Stimulated activated naive CD8-positive, alpha-beta T cell treated with anti-CD3 and anti-CD28 coated beads, Interleukin-15, Interleukin-2, amounts not matched to agents 100 ng/mL and 50 ng/mL, for 24 hours (primary cell): ENCODE measurements around the gene PCDHGA5.
"Not testable (repeated sequence)": the region's sequence is repeated elsewhere in the genome, so short reads cannot be mapped to it uniquely, and the experiment has no call there.

Experiments used
- H3K27ac Mint-ChIP-seq: one replicate; pipeline ENCODE4 v1.8.0; 2021; ENCODE audit warnings: mild to moderate bottlenecking, mixed read lengths
- H3K27me3 Mint-ChIP-seq: one replicate; pipeline ENCODE4 v1.8.0; 2021; ENCODE audit warnings: mixed read lengths
- H3K36me3 Mint-ChIP-seq: one replicate; pipeline ENCODE4 v1.8.0; 2021; ENCODE audit warnings: low read depth, mixed read lengths
- H3K4me1 Mint-ChIP-seq: one replicate; pipeline ENCODE4 v1.8.0; 2021; ENCODE audit warnings: low read depth, mixed read lengths
- H3K4me3 Mint-ChIP-seq: one replicate; pipeline ENCODE4 v1.8.0; 2021; ENCODE audit warnings: mild to moderate bottlenecking, mixed read lengths
- H3K9me3 Mint-ChIP-seq: one replicate; pipeline ENCODE4 v1.8.0; 2021; ENCODE audit warnings: mixed read lengths

Gene PCDHGA5

DNA sequence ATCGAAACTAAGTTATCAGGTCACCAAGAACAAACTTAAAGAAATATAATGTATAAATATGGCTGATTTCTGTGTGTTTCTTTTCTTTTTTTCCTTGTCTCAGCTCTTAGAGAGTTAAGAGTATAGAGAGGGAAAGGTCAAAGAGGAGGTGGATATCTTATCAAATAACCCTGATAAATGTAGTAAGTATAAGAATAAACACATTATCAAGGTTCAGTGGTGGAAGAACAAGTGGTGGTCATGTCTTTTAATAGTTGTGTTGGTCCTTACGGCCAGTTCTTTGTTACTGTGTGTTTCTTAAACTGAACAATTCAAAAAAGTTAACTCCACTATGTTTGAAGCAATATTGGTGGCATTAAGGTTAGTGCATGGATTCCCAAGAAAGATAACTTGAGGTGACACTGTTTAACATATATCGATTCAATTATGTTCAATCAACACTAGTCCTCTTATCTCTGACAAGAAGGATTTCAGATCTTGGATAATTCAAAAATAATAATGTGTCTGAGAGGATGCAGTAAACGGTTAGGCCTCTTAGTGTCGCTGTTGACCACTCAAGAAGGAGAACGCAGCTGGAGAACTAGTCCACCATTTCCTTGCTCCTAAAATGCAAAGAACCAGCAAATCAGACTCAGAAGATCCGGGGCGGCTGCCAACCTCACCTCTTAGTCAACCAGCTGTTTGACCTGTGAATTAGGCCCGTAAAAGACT lies 20.6 kb upstream of the PCDHGA5 start, which contains the start of gene PCDHGA3:
Gene PCDHGA3, plus strand, starts transcription at position 588 of the 711 bp plus-strand sequence. CDS start 205 bp downstream, outside the sequence.
- H3K9me3 Mint-ChIP-seq, result peaks cover 34% of the 10 kb centered on the region
- no peaks in the 10 kb centered on the region for H3K4me1 Mint-ChIP-seq
- H3K27me3 Mint-ChIP-seq, result peaks cover 81% of the 10 kb centered on the region
- H3K27ac Mint-ChIP-seq, result no peak within 1 kb of the TSS
- peaks cover 26% of the 10 kb centered on the region for H3K36me3 Mint-ChIP-seq
- peak within 1 kb of the TSS; percentile 39 for H3K4me3 Mint-ChIP-seq

DNA sequence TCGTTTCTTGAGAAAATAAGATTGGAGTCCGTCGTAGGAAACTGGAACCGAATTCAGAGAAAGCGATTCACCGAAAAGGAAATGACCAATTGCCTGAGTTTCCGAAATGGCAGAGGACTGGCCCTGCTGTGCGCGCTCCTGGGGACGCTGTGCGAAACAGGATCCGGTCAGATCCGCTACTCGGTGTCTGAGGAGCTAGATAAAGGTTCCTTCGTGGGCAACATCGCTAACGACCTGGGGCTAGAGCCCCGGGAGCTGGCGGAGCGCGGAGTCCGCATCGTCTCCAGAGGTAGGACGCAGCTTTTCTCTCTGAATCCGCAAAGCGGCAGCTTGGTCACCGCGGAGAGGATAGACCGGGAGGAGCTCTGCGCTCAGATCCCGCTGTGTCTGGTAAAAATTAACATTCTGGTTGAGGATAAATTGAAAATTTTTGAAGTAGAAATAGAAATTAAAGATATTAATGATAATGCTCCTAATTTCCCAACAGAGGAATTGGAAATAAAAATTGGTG lies 20.0 kb upstream of the PCDHGA5 start:
- Mint-ChIP-seq H3K9me3 (peaks cover 38% of the 10 kb centered on the region), H3K4me1 (no peaks in the 10 kb centered on the region), H3K4me3 (peak overlapping the region; percentile 39), H3K27me3 (peaks cover 81% of the 10 kb centered on the region), H3K36me3 (peaks cover 22% of the 10 kb centered on the region), H3K27ac (no peak overlapping the region)

DNA sequence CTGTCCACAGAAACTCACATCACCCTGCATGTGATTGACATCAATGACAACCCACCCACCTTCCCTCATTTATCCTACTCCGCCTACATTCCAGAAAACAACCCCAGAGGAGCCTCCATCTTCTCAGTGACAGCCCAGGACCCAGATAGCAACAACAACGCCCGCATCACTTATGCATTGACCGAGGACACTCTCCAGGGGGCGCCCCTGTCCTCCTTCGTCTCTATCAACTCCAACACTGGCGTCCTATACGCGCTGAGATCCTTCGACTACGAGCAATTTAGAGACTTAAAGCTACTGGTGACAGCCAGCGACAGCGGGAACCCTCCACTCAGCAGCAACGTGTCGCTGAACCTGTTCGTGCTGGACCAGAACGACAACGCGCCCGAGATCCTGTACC lies 18.6 kb upstream of the PCDHGA5 start:
- H3K36me3 Mint-ChIP-seq, result peaks cover 20% of the 10 kb centered on the region
- peaks cover 35% of the 10 kb centered on the region for H3K9me3 Mint-ChIP-seq
- no peaks in the 10 kb centered on the region for H3K4me1 Mint-ChIP-seq
- H3K27ac Mint-ChIP-seq, result no peak overlapping the region
- peaks cover 81% of the 10 kb centered on the region for H3K27me3 Mint-ChIP-seq
- no peak overlapping the region for H3K4me3 Mint-ChIP-seq

DNA sequence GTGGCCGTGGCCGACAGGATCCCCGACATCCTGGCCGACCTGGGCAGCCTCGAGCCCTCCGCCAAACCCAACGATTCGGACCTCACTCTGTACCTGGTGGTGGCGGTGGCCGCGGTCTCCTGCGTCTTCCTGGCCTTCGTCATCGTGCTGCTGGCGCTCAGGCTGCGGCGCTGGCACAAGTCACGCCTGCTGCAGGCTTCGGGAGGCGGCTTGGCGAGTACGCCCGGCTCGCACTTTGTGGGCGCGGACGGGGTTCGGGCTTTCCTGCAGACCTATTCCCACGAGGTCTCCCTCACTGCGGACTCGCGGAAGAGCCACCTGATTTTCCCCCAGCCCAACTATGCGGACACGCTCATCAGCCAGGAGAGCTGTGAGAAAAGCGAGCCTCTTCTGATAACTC lies 17.9 kb upstream of the PCDHGA5 start:
- peaks cover 84% of the 10 kb centered on the region for H3K27me3 Mint-ChIP-seq
- H3K4me3 Mint-ChIP-seq, H3K4me1 Mint-ChIP-seq, H3K27ac Mint-ChIP-seq: not testable (repeated sequence)
- H3K36me3 Mint-ChIP-seq, result peaks cover 21% of the 10 kb centered on the region
- peaks cover 38% of the 10 kb centered on the region for H3K9me3 Mint-ChIP-seq

DNA sequence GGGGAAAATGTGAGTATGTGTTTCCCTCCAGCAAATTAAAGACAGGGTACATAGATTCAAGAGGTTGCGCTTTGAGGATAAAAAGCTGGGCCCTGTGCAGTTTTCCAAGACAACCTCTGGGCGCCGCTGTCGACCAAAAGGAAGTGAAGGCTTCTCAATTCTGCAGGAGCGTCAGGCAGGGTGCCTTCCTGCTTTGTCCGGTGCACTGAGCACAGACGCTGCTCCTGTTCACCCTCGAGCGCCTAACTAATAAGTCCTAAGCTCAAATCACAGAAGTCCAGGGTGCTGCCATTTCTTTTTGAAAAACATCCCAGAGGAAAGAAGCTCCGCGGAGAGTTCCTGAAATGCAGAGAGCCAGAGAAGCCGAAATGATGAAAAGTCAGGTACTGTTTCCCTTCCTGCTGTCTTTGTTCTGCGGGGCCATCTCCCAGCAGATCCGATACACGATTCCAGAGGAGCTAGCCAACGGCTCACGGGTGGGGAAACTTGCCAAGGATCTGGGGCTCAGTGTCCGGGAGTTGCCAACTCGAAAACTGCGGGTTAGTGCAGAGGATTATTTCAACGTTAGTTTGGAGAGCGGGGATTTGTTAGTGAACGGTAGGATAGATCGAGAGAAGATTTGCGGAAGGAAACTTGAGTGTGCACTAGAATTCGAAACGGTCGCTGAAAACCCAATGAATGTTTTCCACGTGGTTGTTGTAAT lies 13.9 kb upstream of the PCDHGA5 start, which contains the start of gene PCDHGB1:
Gene PCDHGB1, plus strand, starts transcription at position 183 of the 703 bp plus-strand sequence. Its CDS starts 162 bp downstream, at position 345.
- peaks cover 77% of the 10 kb centered on the region for H3K27me3 Mint-ChIP-seq
- H3K9me3 Mint-ChIP-seq, result peaks cover 29% of the 10 kb centered on the region
- H3K27ac Mint-ChIP-seq, result no peak within 1 kb of the TSS
- peaks cover 23% of the 10 kb centered on the region for H3K36me3 Mint-ChIP-seq
- H3K4me1 Mint-ChIP-seq, result no peaks in the 10 kb centered on the region
- no peak within 1 kb of the TSS for H3K4me3 Mint-ChIP-seq

DNA sequence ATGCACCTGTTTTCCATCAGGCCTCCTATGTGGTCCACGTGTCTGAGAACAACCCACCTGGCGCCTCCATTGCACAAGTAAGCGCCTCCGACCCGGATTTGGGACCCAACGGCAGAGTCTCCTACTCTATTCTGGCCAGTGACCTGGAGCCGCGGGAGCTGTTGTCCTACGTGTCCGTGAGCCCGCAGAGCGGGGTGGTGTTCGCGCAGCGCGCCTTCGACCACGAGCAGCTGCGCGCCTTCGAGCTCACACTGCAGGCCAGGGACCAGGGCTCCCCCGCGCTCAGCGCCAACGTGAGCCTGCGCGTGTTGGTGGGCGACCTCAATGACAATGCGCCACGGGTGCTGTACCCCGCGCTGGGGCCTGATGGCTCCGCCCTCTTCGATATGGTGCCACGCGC lies 12.4 kb upstream of the PCDHGA5 start:
- Mint-ChIP-seq H3K4me3 (no peak overlapping the region), H3K9me3 (peaks cover 30% of the 10 kb centered on the region), H3K36me3 (peaks cover 20% of the 10 kb centered on the region), H3K4me1 (no peaks in the 10 kb centered on the region), H3K27me3 (peaks cover 80% of the 10 kb centered on the region), H3K27ac (no peak overlapping the region)

DNA sequence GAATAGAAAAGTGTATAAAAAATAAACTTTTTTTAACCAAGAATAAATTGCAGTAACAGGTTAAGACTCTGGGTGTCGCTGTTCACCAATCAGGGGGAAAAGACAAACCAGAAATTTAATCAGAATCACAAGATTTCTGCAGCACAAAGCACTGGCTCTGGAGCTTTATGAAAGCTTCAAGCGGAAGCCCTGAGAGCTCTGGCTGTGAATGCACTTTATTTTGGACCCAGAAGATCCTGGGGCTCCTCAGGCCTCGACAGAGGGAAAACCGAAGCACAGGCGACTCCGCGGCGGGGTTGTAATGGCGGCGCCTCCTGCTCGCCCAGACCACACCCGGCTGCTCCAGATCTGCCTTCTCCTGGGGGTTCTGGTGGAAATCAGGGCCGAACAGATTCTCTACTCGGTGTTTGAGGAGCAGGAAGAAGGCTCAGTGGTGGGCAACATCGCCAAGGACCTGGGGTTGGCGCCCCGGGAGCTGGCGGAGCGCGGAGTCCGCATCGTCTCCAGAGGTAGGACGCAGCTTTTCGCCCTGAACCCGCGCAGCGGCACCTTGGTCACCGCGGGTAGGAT lies 9.0 kb upstream of the PCDHGA5 start, which contains the start of gene PCDHGA4:
Gene PCDHGA4, plus strand, starts transcription at position 122 of the 570 bp plus-strand sequence. Its CDS starts 87 bp downstream, at position 209.
- peaks cover 77% of the 10 kb centered on the region for H3K27me3 Mint-ChIP-seq
- H3K9me3 Mint-ChIP-seq, result peaks cover 26% of the 10 kb centered on the region
- H3K4me1 Mint-ChIP-seq, result no peaks in the 10 kb centered on the region
- peaks cover 25% of the 10 kb centered on the region for H3K36me3 Mint-ChIP-seq
- no peak within 1 kb of the TSS for H3K4me3 Mint-ChIP-seq
- H3K27ac Mint-ChIP-seq, result no peak within 1 kb of the TSS

DNA sequence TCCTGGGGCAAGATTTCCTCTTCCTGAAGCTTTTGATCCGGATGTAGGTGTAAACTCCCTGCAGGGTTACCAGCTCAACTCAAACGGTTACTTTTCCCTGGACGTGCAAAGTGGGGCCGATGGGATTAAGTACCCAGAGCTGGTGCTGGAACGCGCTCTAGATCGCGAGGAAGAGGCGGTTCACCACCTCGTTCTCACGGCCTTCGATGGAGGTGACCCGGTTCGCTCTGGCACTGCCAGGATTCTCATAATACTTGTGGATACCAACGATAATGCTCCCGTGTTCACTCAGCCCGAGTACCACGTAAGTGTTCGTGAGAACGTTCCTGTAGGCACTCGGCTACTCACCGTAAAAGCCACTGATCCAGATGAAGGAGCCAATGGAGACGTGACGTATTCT lies 8.3 kb upstream of the PCDHGA5 start:
- Mint-ChIP-seq H3K36me3 (peaks cover 24% of the 10 kb centered on the region), H3K4me1 (no peaks in the 10 kb centered on the region), H3K27me3 (peaks cover 77% of the 10 kb centered on the region), H3K4me3 (no peak overlapping the region), H3K27ac (no peak overlapping the region), H3K9me3 (peaks cover 28% of the 10 kb centered on the region)

DNA sequence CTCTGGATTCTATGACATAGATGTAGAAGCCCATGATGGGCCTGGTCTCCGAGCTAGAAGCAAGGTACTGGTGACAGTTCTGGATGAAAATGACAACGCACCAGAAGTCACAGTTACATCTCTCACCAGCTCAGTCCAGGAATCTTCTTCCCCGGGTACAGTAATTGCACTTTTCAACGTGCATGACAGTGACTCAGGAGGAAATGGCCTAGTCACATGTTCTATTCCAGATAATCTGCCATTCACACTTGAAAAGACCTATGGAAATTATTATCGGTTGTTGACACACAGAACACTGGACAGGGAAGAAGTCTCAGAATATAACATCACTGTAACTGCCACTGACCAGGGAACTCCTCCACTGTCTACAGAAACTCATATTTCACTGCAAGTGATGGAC lies 7.8 kb upstream of the PCDHGA5 start:
- no peak overlapping the region for H3K4me3 Mint-ChIP-seq
- peaks cover 30% of the 10 kb centered on the region for H3K9me3 Mint-ChIP-seq
- H3K27ac Mint-ChIP-seq, result no peak overlapping the region
- no peaks in the 10 kb centered on the region for H3K4me1 Mint-ChIP-seq
- peaks cover 29% of the 10 kb centered on the region for H3K36me3 Mint-ChIP-seq
- peaks cover 77% of the 10 kb centered on the region for H3K27me3 Mint-ChIP-seq

DNA sequence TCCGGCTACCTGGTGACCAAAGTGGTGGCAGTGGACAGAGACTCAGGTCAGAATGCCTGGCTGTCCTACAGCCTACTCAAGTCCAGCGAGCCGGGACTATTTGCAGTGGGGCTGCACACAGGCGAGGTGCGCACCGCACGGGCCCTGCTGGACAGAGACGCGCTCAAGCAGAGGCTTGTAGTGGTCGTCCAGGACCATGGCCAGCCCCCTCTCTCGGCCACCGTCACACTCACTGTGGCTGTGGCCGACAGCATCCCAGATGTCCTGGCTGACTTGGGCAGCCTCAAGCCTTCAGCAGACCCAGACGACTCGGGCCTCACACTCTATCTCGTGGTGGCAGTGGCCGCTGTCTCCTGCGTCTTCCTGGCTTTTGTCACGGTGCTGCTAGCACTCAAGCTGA lies 7.0 kb upstream of the PCDHGA5 start:
- H3K4me3 Mint-ChIP-seq, result no peak overlapping the region
- no peak overlapping the region for H3K27ac Mint-ChIP-seq
- peaks cover 33% of the 10 kb centered on the region for H3K36me3 Mint-ChIP-seq
- no peaks in the 10 kb centered on the region for H3K4me1 Mint-ChIP-seq
- H3K27me3 Mint-ChIP-seq, result peaks cover 79% of the 10 kb centered on the region
- H3K9me3 Mint-ChIP-seq, result peaks cover 33% of the 10 kb centered on the region

DNA sequence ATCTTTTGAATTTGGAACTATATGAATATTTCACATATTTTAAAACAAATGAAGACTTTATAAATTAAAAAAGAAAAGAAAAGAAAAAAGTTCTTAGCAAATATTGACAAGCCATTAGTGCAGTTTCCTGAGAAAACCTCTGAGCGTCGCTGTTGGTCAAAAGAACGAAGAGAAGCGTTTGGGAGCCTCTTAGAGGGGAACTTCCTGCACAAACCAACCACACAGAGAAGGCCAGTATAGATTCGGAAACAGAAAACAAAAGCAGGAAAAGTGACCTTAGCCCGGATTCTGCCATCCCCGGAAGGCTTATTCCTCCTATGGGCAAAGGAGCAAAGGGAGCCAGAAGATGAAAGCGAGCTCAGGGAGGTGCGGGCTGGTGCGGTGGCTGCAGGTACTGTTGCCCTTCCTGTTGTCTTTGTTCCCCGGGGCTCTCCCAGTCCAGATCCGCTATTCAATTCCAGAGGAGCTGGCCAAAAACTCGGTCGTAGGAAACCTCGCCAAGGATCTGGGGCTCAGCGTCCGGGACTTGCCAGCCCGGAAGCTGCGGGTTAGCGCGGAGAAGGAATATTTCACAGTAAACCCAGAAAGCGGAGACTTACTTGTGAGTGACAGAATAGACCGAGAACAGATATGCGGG lies 4.1 kb upstream of the PCDHGA5 start, which contains the start of gene PCDHGB2:
Gene PCDHGB2, plus strand, starts transcription at position 205 of the 637 bp plus-strand sequence. Its CDS starts 142 bp downstream, at position 347.
- H3K27ac Mint-ChIP-seq, result peak within 1 kb of the TSS; percentile 61
- H3K36me3 Mint-ChIP-seq, result peaks cover 35% of the 10 kb centered on the region

DNA sequence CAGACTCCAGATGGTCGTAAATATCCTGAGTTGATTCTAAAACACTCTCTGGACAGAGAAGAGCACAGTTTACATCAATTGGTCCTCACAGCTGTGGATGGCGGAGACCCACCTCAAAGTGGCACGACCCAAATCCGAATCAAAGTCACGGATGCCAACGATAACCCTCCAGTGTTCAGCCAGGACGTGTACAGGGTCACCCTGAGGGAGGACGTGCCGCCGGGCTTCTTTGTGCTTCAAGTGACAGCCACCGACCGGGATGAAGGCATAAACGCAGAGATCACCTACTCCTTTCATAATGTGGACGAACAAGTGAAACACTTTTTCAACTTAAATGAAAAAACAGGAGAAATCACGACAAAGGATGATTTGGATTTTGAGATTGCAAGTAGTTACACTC lies 3.3 kb upstream of the PCDHGA5 start:
- peaks cover 51% of the 10 kb centered on the region for H3K9me3 Mint-ChIP-seq
- no peak overlapping the region for H3K4me3 Mint-ChIP-seq
- no peaks in the 10 kb centered on the region for H3K4me1 Mint-ChIP-seq
- peaks cover 41% of the 10 kb centered on the region for H3K36me3 Mint-ChIP-seq
- peak overlapping the region; percentile 61 for H3K27ac Mint-ChIP-seq
- peaks cover 86% of the 10 kb centered on the region for H3K27me3 Mint-ChIP-seq

More for the DNA sequence above, 4.1 kb upstream of the PCDHGA5 start, which contains the start of gene PCDHGB2:
- Mint-ChIP-seq H3K9me3 (peaks cover 44% of the 10 kb centered on the region), H3K27me3 (peaks cover 83% of the 10 kb centered on the region), H3K4me1 (no peaks in the 10 kb centered on the region), H3K4me3 (peak within 1 kb of the TSS; percentile 77)

DNA sequence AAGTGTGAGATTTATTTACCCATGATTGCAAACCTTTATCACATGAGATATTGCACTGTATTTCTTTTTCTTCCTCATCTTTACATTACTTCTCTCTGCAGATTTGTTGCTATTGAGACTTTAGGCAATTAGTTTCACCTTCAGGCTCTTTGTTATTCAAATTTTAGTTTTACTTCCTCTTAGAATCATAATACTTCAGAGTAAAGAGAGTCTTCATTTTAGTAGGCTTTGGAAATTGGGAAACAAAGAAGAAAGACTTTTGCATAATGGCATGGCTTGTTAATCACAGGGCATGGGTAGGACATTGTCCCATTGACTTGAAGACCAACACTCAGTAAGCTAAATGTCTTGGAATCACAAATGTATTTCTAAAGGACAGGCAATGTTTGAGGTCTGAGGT lies 1.2 kb upstream of the PCDHGA5 start:
- no peak overlapping the region for H3K4me3 Mint-ChIP-seq
- no peak overlapping the region for H3K27ac Mint-ChIP-seq
- peaks cover 46% of the 10 kb centered on the region for H3K9me3 Mint-ChIP-seq
- H3K36me3 Mint-ChIP-seq, result peaks cover 37% of the 10 kb centered on the region
- peaks cover 86% of the 10 kb centered on the region for H3K27me3 Mint-ChIP-seq
- H3K4me1 Mint-ChIP-seq, result no peaks in the 10 kb centered on the region
